ENCODE data around the gene RNPC3. TPM values are rescaled to one million over a fixed set of nuclear protein-coding genes. Genes with fewer than 3 reads are reported as not detected.
"Not testable (repeated sequence)": the region's sequence is repeated elsewhere in the genome, so short reads cannot be mapped to it uniquely, and the experiment has no call there.

RNPC3 gene
- total RNA-seq, 1 experiment from 2014 or later, result 8.3 TPM

DNA sequence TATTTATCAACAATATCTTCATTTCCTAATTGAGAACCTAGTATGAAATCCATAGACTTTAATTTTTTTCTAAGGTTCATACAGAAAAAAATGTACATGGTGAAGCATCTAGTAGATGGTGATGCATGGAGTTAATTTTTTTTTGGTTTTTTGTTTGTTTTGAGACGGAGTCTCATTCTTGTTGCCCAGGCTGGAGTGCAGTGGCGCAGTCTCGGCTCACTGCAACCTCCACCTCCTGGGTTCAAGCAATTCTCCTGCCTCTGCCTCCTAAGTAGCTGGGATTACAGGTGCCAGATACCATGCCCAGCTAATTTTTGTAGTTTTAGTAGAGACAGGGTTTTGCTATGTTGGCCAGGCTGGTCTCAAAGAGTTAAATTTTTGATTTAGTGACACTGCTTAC is 35.6 kb downstream of the RNPC3 start:
- not testable (repeated sequence) for DNase-seq (ENCODE audit: low read depth)

DNA sequence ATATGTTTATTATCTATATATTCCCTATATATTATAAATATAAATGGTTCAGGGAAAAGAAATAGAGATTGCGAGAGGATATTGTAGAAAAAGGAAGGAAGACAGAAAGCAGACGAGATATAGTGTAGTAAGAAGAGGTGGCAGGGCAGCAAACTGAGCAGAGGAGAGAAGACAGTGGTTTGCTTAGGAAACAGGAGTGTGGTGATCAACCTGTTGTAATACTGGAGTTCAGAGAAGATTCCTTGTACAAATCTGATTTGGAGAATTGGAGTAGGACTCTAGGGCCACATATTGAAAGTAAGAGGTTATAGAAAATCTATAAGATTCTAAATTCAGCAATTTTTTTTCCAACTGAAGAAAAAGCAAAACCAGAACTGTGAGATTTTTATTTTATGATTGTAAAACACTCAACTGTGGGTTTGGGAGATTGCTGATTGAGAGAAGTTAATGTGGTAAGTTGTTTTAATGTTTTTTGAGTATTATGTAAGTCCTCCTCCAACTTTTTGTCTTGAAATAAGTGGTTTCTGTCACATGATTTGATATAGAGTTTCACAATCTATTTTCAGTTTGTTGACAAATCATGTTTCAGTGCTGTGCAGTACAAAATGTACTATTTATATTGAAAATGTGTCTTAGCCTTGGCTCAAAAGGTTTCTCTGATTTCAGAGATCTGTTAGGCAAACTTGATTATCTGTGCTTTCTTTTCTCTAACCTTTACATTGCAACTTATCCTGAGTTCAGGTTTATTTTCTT is 36.3 kb downstream of the RNPC3 start:
- no peak for DNase-seq (ENCODE audit: low read depth)

DNA sequence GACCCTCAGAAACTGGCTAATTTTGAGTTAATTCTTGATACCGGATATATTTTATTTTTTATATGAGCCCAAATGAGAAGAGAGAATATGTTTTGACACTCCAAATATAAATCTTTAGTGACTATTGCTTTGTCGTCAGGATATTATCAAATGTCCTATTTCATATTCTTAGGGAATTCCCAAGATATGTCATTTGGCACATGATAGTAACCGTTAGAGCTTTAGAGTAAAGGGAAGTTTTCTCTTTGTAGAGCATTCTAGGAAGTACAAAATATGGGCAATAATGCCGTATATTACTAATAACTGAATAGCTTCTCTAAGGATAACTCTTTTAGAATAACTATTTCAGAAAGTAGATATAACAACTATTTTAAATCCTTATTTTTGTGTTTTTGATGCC is 37.6 kb downstream of the RNPC3 start:
- no peak for DNase-seq (ENCODE audit: low read depth)

DNA sequence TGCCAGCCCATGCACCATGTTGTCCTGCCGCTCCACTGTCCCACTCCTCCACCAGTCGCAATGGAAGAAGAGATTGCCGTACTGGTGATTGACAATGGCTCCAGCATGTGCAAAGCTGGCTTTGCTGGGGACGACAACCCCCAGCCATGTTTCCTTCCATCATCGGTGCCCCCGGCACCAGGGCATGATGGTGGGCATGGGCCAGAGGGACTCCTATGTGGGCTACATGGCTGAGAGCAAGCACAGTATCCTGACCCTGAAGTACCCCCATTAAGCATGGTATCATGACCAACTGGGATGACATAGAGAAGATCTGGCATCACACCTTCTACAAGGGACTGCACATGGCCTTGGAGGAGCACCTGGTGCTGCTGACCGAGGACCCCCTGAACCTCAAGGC is 44.0 kb downstream of the RNPC3 start:
- DNase-seq (ENCODE audit: low read depth), result no peak

DNA sequence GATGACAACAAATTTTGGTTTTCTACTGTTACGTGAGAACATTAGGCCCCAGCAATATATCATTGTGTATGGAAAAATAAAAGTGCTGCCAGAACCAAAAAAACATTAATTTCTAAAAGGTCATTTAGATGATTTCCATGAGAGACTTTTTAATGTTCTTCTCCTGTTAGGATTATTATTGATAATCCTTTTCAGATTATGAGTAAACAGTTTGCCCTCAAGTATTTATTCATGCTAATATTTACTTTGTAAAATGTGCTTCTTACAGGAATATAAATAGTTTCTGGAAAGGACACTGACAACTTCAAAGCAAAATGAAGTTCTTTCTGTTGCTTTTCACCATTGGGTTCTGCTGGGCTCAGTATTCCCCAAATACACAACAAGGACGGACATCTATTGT is 45.8 kb downstream of the RNPC3 start, which contains the start of gene AMY2B:
AMY2B (plus strand) TSS at position 301 of the 400 bp plus-strand sequence; CDS start at position 315, 14 bp downstream.
- DNase-seq (ENCODE audit: low read depth), result not testable (repeated sequence)

DNA sequence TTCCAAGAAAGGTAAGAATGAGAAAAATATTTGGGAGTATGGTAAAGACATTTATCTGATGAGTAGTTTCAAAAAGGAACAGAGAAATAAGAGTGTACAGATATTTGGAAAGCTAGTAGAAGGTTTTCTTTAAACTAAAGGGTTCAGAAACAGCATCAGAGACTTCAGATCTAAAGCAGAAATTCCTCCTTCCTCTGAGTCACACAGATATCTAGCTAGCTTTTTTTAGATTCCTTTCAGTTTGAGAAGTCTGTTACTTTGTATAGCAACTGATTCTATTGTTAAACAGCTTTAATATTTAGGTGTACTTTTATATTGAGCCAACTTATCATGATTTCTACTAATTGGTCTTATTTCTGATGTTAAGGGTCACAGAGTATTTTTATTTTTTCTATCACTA is 50.6 kb downstream of the RNPC3 start:
- no peak for DNase-seq (ENCODE audit: low read depth)

DNA sequence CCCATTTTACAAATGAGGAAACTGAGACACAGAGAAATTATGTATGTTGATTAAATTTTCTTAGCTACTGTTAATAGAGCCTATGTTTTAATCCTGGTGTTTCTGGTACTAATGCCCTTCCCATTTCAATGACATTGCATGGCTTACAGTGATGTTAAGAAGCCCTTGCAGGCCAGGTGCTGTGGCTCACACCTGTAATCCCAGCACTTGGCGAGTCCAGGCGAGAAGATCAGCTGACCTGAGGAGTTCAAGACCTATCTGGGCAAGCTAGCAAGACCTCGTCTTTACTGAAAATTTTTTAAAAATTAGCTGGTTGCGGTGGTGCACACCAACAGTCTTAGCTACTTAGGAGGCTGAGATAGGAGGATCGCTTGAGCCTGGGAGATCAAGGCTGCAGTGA is 51.3 kb downstream of the RNPC3 start:
- not testable (repeated sequence) for DNase-seq (ENCODE audit: low read depth)

DNA sequence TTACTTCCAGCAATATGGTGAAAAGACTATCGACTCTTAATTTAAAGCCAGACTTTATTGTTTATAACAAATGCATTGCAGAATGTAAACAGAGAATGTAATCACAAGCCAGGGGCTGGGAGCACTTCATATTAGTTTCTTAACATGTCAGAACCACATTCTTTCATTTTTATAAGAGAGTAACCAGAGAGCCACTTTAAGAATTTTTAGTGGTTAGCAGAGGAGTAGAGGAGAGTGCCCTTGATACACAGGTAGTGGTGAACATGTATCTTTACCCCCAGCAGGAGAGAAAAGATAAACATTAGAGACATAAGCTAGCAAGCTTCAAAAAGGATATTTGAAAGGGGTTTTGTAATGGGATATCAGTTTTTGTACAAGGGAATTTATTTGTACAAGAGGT is 57.0 kb downstream of the RNPC3 start:
- DNase-seq (ENCODE audit: low read depth), result no peak

DNA sequence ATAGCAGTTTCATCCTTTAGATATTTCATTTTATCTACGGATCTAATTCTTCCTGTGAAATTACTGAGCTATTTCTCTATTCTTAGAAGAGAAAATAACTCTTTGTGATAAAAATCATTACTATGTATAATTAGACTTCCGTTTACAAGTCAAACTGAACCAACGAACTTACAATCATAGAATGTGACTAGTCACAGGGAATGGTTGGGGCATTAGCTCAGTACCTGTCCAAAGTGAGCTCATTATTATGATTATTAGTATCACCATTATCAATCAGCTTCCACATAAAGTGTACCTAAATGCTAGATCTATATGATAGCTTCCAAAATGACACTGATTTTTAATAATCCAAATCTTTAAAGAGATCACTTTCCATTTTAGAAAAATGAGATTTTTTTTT is 58.4 kb downstream of the RNPC3 start:
- DNase-seq (ENCODE audit: low read depth), result no peak

DNA sequence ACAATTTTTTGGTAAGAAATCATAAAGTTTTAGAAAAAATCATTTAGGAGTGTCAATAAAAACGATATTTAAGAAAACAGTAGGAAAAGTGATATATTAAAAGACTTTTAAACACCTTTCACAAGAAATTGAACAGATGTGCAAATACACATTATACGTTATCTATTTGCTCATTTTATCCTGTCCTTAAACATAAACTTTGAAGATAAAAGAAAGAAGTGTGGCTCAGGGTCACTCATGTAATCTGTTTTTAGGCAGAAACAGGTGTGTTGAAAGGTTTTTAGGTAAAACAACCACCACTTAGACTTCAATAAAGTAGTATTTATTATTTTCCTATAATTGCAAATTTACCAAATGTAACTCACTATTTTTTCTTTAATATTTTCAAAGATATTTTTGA is 59.0 kb downstream of the RNPC3 start:
- no peak for DNase-seq (ENCODE audit: low read depth)

DNA sequence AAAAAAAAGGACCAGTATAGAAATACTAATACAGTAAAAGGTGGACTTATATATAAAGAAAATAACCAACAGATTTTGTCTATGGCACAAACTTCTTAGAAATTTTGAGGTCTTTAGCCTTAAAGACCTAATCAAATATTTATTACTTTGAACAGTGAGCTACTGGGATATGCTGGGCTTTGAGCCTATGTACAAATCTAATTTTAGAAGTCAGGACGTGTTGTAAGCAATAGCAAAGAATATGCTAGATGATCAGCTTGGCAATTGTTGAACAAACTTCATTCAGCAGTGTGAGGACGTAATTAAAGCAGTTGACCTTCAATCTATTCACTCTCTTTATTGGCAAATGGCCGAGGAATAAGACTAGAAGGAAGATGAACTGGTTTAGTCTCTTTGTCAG is 77.2 kb downstream of the RNPC3 start:
- not testable (repeated sequence) for DNase-seq (ENCODE audit: low read depth)

Other genes with a start within 250 kb of the RNPC3 start
- not detected in 2 replicates for gene AMY2B, start 45.9 kb downstream of the RNPC3 start, total RNA-seq (2014; rRNA removed; shearing (Covaris generic))
- gene AMY2A, start 91.7 kb downstream of the RNPC3 start, total RNA-seq (2014; rRNA removed; shearing (Covaris generic)), result not detected in 2 replicates
- gene AMY1A, start 130.1 kb downstream of the RNPC3 start, total RNA-seq (2014; rRNA removed; shearing (Covaris generic)), result not detected in 2 replicates
- not detected in 2 replicates for gene AMY1B, start 170.5 kb downstream of the RNPC3 start, total RNA-seq (2014; rRNA removed; shearing (Covaris generic))
- not detected in 2 replicates for gene AMY1C, start 224.2 kb downstream of the RNPC3 start, total RNA-seq (2014; rRNA removed; shearing (Covaris generic))

Measured in M059J (cell line).